Natural killer cell (primary cell): ENCODE measurements around the gene IFT80. TPM values are rescaled to one million over a fixed set of nuclear protein-coding genes. Genes with fewer than 3 reads are reported as not detected.
A peak's percentile ranks its signal among the peaks of the same experiment; 100 is the strongest.

ENCODE experiments used
- ATAC-seq, 3 donors: fragments of 150-1000 bp in 2 of 3; fragments of 200-7000 bp in 1 of 3; cut with Tn5 transposase; 1 replicate in 1 of 3; 2 replicates in 2 of 3; pipeline ENCODE4 v1.10.0; 2021; ENCODE audit warnings: mild to moderate bottlenecking in 2 of 3, moderate library complexity in 2 of 3
- DNase-seq, 2 donors: peaks; one replicate each; pipeline versions ENCODE4 v3.0.0 to v3.0.0-alpha.2; 2013 to 2021; ENCODE audit warnings: mixed read lengths in 1 of 2
- H3K27ac ChIP-seq: one replicate; pipeline ENCODE4 v1.5.1; 2013; ENCODE audit warnings: mild to moderate bottlenecking, low read length
- H3K27me3 ChIP-seq: one replicate; pipeline ENCODE4 v1.6.1; 2013; ENCODE audit warnings: low read length; ENCODE audit not compliant: control insufficient read depth, insufficient read depth
- H3K36me3 ChIP-seq: one replicate; pipeline ENCODE4 v1.6.1; 2013; ENCODE audit warnings: low read length; ENCODE audit not compliant: control insufficient read depth, insufficient read depth
- H3K4me1 ChIP-seq: one replicate; pipeline ENCODE4 v1.6.1; 2013; ENCODE audit warnings: low read length; ENCODE audit not compliant: control insufficient read depth, insufficient read depth
- H3K4me3 ChIP-seq: one replicate; pipeline ENCODE4 v1.5.1; 2013; ENCODE audit warnings: low read length
- H3K9me3 ChIP-seq: one replicate; pipeline ENCODE4 v1.6.1; 2013; ENCODE audit warnings: low read length; ENCODE audit not compliant: control insufficient read depth, insufficient read depth
- H3K27ac Mint-ChIP-seq, 2 donors: one replicate each; pipeline ENCODE4 v1.8.0; 2022; ENCODE audit warnings: mild to moderate bottlenecking in 2 of 2, mixed read lengths in 2 of 2, moderate library complexity in 1 of 2
- H3K27me3 Mint-ChIP-seq, 2 donors: one replicate each; pipeline ENCODE4 v1.8.0; 2022; ENCODE audit warnings: low read depth in 2 of 2, mixed read lengths in 2 of 2
- H3K36me3 Mint-ChIP-seq: one replicate; pipeline ENCODE4 v1.8.0; 2022; ENCODE audit warnings: mixed read lengths
- H3K4me1 Mint-ChIP-seq, 2 donors: one replicate each; pipeline ENCODE4 v1.8.0; 2022; ENCODE audit warnings: mixed read lengths in 2 of 2
- H3K4me3 Mint-ChIP-seq: one replicate; pipeline ENCODE4 v1.8.0; 2022; ENCODE audit warnings: mild to moderate bottlenecking, moderate library complexity, mixed read lengths
- H3K9me3 Mint-ChIP-seq, 2 donors: one replicate each; pipeline ENCODE4 v1.8.0; 2022; ENCODE audit warnings: mixed read lengths in 2 of 2
- WGBS: methylation state at CpG from one replicate; pipeline ENCODE4 v1.1.7; 2013; ENCODE audit warnings: missing lambda C conversion rate; ENCODE audit not compliant: insufficient coverage; 5-methylcytosine and 5-hydroxymethylcytosine counted together
- intact Hi-C: fragments of 100-400 bp; cut with micrococcal nuclease; formaldehyde crosslinking; loops from one replicate; pipeline ENCODE4 v1.14.2; 2022
- total RNA-seq, 4 donors: library from RNA; stranded (reverse); fragments of 120-200 nt in 1 of 4; gene quantifications; one replicate each; pipeline versions ENCODE4 v1.2.3 to v1.2.4, GENCODE V29; 2013 to 2022
- TF ChIP-seq, protein P1 (sequence below): fragments of 200-600 bp; IDR thresholded peaks from one replicate; pipeline ENCODE4 v1.8.0; 2022; ENCODE audit warnings: antibody characterized with exemption

The IFT80 gene
- total RNA-seq, 3 donors from 2014 or later (not counting 1 experiment from before 2014, with no cell fraction given) = 22.6 to 22.9 (median 22.9) TPM

GRCh38 chr3:160343132-160343531 lies 55.9 kb downstream of the IFT80 start:
- no peak overlapping the region for H3K4me3 ChIP-seq
- ATAC-seq = no peak
- no CpG with 5 or more reads among the region's 1 CpG for WGBS

DNA sequence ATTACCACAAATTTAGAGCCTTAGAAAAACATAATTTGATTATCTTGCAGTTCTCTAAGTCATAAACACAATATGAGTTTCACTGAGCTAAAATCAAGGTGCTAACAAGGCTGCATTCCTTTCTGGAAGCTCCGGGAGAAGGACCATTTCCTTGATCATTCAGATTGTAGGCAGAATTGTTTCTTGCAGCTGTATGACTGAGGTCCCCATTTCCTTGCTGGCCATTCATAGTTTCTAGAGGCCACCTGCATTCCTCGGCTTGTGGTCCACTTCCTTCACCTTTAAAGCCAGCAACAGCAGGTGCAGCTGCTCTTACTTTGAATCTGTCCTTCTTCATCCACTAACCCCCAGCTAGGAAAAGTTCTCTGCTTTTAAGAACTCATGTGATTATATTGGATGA lies 58.7 kb downstream of the IFT80 start:
- H3K27ac Mint-ChIP-seq = no peak overlapping the region
- ATAC-seq = no peak
- intact Hi-C loops = no loop called here
- H3K36me3 Mint-ChIP-seq = no peaks in the 10 kb centered on the region
- Histone ChIP-seq H3K4me1 (no peaks in the 10 kb centered on the region), H3K27me3 (no peaks in the 10 kb centered on the region), H3K9me3 (peaks cover 4% of the 10 kb centered on the region), H3K27ac (no peak overlapping the region), H3K36me3 (no peaks in the 10 kb centered on the region), H3K4me3 (no peak overlapping the region)
- TF ChIP-seq, protein P1, sequence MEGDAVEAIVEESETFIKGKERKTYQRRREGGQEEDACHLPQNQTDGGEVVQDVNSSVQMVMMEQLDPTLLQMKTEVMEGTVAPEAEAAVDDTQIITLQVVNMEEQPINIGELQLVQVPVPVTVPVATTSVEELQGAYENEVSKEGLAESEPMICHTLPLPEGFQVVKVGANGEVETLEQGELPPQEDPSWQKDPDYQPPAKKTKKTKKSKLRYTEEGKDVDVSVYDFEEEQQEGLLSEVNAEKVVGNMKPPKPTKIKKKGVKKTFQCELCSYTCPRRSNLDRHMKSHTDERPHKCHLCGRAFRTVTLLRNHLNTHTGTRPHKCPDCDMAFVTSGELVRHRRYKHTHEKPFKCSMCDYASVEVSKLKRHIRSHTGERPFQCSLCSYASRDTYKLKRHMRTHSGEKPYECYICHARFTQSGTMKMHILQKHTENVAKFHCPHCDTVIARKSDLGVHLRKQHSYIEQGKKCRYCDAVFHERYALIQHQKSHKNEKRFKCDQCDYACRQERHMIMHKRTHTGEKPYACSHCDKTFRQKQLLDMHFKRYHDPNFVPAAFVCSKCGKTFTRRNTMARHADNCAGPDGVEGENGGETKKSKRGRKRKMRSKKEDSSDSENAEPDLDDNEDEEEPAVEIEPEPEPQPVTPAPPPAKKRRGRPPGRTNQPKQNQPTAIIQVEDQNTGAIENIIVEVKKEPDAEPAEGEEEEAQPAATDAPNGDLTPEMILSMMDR = no peak
- DNase-seq = no peak
- H3K27me3 Mint-ChIP-seq = no peaks in the 10 kb centered on the region
- no peak overlapping the region for H3K4me3 Mint-ChIP-seq
- no peaks in the 10 kb centered on the region for H3K4me1 Mint-ChIP-seq
- WGBS = 99% methylated on average over 2 of the region's 2 CpGs
- H3K9me3 Mint-ChIP-seq = no peaks in the 10 kb centered on the region

More at GRCh38 chr3:160343132-160343531, 55.9 kb downstream of the IFT80 start:
- peak in 1 of 2 donors; percentile 20 for DNase-seq
- Histone ChIP-seq H3K36me3 (no peaks in the 10 kb centered on the region), H3K27me3 (no peaks in the 10 kb centered on the region), H3K4me1 (no peaks in the 10 kb centered on the region), H3K9me3 (peaks cover 2% of the 10 kb centered on the region), H3K27ac (no peak overlapping the region)
- TF ChIP-seq, protein P1 = peak; percentile 21
- H3K27ac Mint-ChIP-seq = no peak overlapping the region
- H3K4me1 Mint-ChIP-seq = no peaks in the 10 kb centered on the region
- no peaks in the 10 kb centered on the region for H3K27me3 Mint-ChIP-seq
- H3K9me3 Mint-ChIP-seq = no peaks in the 10 kb centered on the region
- intact Hi-C loops = no loop called here
- no peaks in the 10 kb centered on the region for H3K36me3 Mint-ChIP-seq
- H3K4me3 Mint-ChIP-seq = no peak overlapping the region

DNA sequence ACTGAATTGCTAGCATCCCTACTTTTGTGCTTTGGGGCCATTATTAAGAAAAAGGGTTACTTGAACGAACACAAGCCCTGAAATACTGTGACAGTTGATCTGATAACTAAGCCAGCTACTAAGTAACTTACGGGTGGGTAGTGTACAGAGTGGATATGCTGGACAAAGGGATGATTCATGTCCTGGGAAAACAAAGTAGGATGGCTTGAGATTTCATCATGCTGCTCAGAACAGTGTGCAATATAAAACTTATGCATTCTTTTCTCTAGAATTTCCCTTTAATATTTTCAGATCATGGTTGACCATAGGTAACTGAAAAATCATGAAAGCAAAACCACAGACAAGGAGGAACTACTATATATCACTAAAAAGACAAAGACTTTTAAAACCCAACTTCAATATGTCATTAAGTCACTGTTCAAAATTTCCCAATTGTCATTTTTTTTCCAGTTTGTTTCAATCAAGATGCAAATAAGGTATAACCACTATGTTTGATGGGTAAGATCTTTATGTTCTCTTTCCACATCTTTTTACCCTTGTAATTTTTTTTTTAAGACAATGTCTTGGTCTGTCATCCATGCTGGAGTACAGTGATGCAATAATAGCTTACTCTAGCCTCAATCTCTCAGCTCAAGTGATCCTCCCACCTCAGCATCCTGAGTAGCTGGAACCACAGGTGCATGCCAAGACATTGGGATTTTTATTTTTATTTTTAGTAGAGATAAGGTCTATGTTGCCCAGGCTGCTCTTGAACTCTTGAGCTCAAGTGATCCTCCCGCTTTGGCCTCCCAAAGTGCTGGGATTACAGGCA lies 67.7 kb downstream of the IFT80 start:
- intact Hi-C loops = no loop called here
- 97% methylated on average over 3 of the region's 3 CpGs for WGBS
- Histone ChIP-seq H3K4me1 (no peaks in the 10 kb centered on the region), H3K36me3 (no peaks in the 10 kb centered on the region), H3K27me3 (no peaks in the 10 kb centered on the region), H3K9me3 (no peaks in the 10 kb centered on the region), H3K27ac (no peak overlapping the region), H3K4me3 (no peak overlapping the region)
- H3K4me3 Mint-ChIP-seq = no peak overlapping the region
- DNase-seq (no peak), ATAC-seq (no peak)
- H3K27ac Mint-ChIP-seq = no peak overlapping the region
- no peaks in the 10 kb centered on the region for H3K27me3 Mint-ChIP-seq
- H3K36me3 Mint-ChIP-seq = no peaks in the 10 kb centered on the region
- no peaks in the 10 kb centered on the region for H3K4me1 Mint-ChIP-seq
- TF ChIP-seq, protein P1 = no peak
- H3K9me3 Mint-ChIP-seq = no peaks in the 10 kb centered on the region

GRCh38 chr3:160330690-160331089 lies 68.3 kb downstream of the IFT80 start:
- H3K36me3 ChIP-seq = no peaks in the 10 kb centered on the region
- H3K4me1 Mint-ChIP-seq = no peaks in the 10 kb centered on the region
- no peak for DNase-seq
- H3K36me3 Mint-ChIP-seq = no peaks in the 10 kb centered on the region
- no peaks in the 10 kb centered on the region for H3K9me3 ChIP-seq
- H3K27ac Mint-ChIP-seq = no peak overlapping the region
- no peaks in the 10 kb centered on the region for H3K9me3 Mint-ChIP-seq
- TF ChIP-seq, protein P1 = no peak
- no peaks in the 10 kb centered on the region for H3K27me3 Mint-ChIP-seq
- no peak overlapping the region for H3K4me3 ChIP-seq
- intact Hi-C loops = no loop called here
- H3K4me1 ChIP-seq = no peaks in the 10 kb centered on the region
- H3K27ac ChIP-seq = no peak overlapping the region
- ATAC-seq = peak in 1 of 3 donors; percentile 37
- H3K4me3 Mint-ChIP-seq = no peak overlapping the region
- no peaks in the 10 kb centered on the region for H3K27me3 ChIP-seq
